SKM-1 (cell line): ENCODE data around the gene ZEB2.
"Not testable (repeated sequence)": the region's sequence is repeated elsewhere in the genome, so short reads cannot be mapped to it uniquely, and the experiment has no call there.

Experiments
- DNase-seq: peaks from one replicate; lab custom pipeline; 2025; ENCODE audit not compliant: unreplicated experiment; lab: John Stamatoyannopoulos, UW

Gene ZEB2

DNA sequence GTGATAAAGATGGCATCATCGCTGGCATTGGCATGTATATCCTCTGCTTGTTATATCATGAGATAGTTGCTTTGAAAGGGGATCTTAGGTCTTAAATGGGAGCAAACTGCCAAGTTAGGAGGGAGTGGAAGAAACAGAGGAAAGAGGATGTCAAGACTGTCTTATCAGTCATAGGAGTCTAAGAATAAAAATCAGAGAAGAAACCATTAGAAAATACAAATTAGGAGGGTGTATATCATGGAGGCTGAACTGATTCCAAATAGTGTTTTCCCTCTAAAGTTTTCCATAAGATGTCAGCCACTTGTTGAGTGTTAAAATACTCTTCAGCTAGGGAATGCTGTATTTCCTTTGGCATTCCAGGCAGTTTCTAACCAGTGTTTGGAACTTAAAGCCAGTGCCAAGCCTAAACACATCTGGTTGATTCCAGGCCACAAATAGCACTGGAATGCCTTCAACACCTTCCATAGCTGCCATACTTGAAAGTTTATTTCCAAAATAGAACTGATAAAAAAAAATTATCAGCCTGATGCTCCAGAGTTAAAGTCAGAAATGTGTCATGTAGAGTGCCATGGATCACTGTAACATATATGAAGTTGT lies 129.4 kb downstream of the ZEB2 start:
- DNase-seq: no peak

DNA sequence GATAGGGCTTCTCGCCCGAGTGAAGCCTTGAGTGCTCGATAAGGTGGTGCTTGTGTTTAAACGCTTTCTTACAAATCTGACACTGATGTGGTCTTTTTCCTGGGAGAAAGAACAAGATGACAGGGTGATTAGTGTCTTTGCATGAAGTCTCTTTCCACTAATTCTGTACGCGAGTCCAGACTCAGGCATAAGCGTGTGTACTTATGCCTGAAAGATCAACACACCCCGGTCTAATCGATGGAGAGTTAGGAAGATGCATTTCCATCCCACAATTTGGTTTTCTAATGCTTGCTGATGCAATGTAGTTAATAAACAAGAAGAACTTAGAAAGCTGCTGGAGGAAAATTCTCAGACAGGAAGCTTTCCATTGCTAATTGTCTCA lies 130.0 kb downstream of the ZEB2 start:
- DNase-seq: no peak

GRCh38 chr2:144389151-144389929 lies 130.6 kb downstream of the ZEB2 start:
- no peak for DNase-seq

DNA sequence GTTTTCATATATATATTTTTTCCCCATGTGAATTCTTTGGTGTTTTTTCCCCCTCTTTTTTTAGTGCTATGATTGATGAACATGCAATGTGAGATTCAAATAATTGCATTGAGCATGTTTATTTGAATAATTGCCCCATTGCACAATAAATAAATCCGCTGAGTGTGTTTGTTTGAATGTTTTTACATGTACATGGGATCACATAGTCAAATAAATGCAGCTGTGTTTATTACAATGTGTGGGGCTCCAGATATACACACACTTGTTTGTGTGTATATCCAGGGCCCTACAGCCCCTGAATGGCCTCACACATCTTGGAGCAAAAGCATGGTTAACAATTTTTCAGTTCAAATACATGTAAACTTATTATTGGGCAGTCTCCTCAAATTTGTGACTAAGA lies 134.5 kb downstream of the ZEB2 start:
- no peak for DNase-seq

- no peak for DNase-seq
Observed at GRCh38 chr2:144383571-144384100, 136.3 kb downstream of the ZEB2 start.

DNA sequence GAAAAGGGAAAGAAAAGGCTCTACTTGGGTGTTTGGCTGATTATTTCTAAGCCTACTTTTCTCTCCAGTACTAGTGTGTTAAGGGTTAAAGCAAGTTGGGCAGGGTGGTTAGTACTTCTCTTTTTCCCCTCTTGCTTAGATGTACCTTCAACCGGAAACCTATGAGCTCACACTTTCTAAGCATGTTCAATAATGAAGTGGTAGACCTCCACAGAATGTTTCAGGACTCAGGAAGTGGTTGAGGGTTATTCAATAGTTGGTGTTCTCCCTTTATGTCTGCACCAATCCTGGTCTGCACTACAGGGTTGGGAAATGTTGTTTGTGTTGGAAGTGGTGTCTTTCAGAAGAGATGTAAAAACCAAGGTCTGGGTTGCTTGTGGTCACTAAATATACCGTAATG lies 137.1 kb downstream of the ZEB2 start:
- DNase-seq: peak; percentile 99

GRCh38 chr2:144381716-144382115 lies 138.2 kb downstream of the ZEB2 start:
- DNase-seq: no peak

DNA sequence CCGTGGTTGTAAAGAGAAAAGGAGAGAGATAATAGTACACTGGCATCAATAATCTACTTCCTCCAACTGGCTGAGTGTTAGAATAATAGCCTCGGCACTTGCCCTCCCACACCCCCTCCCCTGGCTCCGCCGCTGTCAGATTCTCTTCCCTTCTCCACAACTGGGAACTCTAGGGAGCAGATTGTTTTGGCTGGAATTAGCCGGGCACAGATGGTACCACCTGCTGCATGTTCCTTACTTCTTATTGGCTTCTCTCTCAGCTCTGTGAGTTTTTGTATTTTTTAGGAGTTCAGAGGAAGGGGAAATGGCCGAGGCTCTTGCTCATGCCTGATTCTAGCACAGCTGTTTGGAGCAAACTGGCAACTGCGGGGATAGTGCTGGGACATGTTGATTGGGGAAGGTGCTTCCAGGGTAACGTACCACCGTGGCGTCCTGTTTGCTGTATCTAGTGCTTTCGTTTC lies 140.0 kb downstream of the ZEB2 start:
- DNase-seq: no peak

- no peak for DNase-seq
Observed at GRCh38 chr2:144378551-144378950, 141.4 kb downstream of the ZEB2 start.

DNA sequence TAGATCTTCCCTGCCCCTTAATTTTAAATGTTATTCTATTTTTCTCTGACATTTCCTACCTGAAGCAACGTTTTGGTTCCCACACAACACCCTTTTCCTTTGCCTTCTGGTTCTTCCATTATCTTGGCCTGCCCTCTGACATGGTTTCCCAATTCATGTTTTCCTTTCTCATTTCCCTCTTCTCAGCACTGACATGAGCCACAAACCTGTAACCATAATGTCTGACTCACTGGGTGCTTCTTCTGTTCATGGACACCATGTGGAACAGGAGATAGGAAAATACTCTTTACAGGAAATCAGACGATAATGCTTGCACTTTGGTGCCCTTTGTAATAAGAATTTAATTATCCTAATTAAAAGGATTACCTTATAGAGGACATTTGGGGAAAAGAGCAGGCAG lies 142.0 kb downstream of the ZEB2 start:
- DNase-seq: peak; percentile 74

DNA sequence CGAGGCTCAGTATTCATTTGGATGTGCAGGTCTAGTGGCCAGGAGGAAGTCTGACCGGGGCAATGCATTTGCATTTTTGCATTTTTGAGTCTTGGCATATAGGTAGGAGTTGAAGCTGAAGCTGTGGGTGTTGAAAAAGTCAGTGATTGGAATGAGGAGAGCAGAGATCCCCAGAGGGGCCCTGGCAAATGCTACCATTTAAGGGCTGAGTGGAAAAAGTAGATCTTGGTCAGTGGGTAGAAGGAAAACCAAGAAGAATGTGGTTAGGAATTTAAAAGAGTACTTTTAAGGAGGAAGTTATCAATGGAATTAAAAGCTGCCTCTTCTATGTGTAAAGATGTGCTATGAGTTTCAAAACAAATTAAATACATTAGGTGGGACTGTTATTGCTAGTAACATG lies 143.0 kb downstream of the ZEB2 start:
- no peak for DNase-seq

- DNase-seq: peak; percentile 70
Observed at GRCh38 chr2:144376460-144376859, 143.5 kb downstream of the ZEB2 start.

DNA sequence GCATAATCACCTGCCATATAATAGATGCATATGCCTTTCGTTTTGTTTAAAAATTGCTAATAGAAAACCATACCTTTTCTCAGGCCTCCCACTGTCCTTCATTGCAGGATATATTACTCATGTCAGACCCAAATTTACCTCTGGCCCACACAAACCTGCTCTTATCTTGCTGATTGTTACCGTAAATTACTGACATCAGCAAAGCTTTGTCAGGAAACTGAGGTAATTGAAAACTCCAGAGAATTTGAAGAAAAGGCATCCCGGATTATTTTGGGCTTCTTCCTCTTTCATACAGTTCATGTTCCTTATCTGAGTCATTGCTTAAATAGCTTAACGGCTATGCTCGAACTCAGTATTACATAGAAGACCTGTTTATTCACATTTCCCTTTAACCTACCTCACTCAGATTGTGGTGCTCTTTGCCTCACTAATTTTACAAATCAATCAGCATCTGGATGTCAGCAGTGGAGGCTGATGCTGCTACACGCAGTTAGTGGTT lies 145.7 kb downstream of the ZEB2 start:
- DNase-seq: peak; percentile 70

DNA sequence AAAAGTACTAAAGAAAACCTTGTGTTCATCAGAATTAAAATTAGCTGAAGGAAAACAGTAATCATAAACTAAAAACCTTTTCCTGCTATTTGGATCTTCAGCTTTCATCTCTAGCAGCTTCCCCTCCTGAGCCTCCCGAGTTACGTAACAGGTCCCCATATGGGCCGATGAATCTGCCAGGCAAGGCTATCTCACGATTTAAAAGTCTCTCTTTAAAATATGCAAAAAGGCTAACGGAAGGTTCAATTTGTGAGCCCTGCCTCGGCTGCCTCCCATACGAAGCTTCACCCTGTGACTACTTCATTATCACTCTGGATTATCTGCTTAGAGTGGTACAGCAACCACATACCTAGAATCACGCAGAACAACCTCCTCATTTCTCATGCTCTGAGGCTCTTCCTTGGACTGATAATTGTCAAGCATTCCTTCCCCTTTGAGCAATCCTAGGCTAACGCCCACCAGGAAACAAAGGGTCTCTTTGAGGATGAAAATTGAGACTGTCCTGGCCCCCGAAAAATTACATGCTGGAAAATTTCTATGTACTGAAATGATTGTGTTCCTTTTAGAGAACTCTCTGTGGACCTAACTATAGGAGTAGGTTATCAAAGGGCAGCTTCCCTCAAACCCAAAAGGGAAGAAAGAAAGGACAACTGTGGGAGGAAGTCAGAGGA lies 147.4 kb downstream of the ZEB2 start:
- DNase-seq: peak; percentile 51

GRCh38 chr2:144370937-144371584 lies 148.9 kb downstream of the ZEB2 start:
- no peak for DNase-seq

DNA sequence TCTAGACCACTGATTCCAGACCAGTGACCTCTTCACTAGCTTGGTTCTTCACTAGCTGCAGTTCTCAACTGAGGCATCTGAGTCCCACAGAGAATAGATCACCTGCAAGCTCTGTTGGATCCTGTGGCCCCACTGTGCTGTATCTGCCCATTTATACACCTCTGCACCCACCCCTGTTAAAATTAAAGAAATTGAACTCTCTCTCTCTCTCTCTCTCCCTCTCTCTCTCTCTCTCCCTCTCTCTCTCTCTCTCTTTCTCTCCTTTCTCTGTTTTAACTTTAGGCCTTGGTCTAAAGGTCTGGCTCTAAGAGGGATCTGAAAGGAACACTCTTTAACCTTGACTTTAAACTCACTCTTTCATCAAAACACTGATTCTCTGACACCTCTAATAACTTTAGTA lies 150.5 kb downstream of the ZEB2 start:
- DNase-seq: no peak

DNA sequence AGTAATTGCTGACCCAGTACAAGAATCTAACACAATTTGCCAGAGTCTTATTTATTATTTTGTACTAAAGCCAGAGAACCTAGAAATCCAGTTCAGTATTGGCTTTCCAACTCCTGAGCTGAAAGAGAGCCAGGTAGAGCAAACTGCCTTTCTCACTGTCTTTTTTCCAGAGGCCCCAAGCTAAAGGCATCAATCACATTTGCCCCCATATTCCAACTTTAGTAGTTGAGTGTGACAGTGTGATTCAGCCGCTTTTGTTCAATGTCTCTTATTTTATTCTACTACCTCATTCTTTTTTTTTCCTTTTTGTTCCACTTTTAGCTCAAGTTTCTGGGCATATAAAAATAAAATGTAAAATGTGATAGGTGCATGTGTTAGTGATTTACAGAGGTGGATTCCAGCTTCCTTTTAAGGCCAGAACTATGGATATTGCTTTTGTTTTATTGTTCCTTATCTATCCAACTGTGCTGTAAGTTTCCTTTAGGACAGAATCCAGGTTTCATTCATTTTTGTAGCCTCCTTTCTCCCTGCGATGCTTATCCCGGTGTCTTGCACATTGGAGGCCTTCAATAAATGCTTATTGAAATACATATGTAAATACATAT lies 153.0 kb downstream of the ZEB2 start:
- no peak for DNase-seq

GRCh38 chr2:144364944-144365738 lies 154.8 kb downstream of the ZEB2 start:
- DNase-seq: no peak

- not testable (repeated sequence) for DNase-seq
Observed at GRCh38 chr2:144364247-144364646, 155.7 kb downstream of the ZEB2 start.

DNA sequence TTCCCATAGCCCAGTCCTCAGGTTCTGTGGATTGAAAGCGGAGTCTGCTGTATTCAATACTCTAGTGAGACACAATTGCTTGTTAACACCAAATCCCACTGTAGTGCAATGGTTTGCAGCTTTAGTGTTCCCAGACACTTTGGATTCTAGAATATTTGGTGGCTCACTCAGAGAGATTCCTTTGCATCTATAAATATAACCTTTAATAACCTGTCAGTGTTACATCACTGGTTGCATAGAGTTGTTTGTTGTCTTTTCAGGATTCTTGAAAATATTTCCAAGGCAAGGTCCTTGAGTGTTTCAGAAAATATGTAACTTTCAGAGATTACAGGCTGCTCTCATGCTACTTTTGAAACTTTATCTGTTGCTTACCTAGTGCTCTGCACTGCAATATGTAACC lies 157.5 kb downstream of the ZEB2 start:
- no peak for DNase-seq
